ENCODE results near the gene CD99L2.

DNA sequence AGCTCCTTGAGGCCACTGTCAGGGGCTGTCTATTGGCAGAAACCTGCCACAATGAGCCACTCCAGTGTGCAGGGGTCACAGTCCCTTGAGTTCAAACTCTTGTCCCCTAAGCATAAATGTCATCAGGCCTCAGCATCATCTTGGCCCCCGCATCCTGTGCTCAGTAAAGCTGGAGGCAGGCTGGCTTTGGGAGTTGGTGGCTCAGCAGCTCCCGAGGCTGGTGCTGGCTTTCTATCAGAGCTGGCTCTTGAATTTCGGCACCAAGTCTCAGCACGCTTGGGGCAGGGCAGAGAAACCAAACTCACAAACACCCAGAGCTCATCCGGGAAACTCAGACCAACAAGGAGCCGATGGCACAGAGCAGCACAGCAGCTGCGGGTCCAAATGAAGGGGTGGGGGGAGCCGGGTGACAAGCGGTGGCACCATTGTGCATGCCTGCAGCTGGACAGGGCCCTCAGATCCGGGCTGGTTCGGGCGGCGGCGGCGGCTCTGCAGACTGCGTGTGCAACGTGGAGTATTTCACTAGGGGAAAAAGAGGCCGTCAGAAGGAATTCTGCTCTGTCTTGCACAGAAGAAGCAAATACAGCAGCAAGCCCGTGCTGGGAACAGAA is 129.8 kb downstream of the CD99L2 start:
- TF ChIP-seq, protein P1, sequence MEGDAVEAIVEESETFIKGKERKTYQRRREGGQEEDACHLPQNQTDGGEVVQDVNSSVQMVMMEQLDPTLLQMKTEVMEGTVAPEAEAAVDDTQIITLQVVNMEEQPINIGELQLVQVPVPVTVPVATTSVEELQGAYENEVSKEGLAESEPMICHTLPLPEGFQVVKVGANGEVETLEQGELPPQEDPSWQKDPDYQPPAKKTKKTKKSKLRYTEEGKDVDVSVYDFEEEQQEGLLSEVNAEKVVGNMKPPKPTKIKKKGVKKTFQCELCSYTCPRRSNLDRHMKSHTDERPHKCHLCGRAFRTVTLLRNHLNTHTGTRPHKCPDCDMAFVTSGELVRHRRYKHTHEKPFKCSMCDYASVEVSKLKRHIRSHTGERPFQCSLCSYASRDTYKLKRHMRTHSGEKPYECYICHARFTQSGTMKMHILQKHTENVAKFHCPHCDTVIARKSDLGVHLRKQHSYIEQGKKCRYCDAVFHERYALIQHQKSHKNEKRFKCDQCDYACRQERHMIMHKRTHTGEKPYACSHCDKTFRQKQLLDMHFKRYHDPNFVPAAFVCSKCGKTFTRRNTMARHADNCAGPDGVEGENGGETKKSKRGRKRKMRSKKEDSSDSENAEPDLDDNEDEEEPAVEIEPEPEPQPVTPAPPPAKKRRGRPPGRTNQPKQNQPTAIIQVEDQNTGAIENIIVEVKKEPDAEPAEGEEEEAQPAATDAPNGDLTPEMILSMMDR (IDR thresholded peaks at IDR 0.05): no peak
- TF ChIP-seq POLR2AphosphoS5 (IDR thresholded peaks at IDR 0.05): no peak
